DND-41 (cell line): ENCODE data around the gene SIDT2.

Experiments
- ATAC-seq: fragments of 200-7000 bp; cut with Tn5 transposase; 3 replicates; pipeline ENCODE4 v1.9.1; 2021; ENCODE audit warnings: low read depth; ENCODE audit not compliant: insufficient read depth
- DNase-seq: peaks from one replicate; pipeline ENCODE4 v3.0.0-alpha.2; 2020
- H2AFZ ChIP-seq: 2 replicates; pipeline ENCODE4 v1.6.0; 2012; ENCODE audit warnings: low read depth, low read length
- H3K27ac ChIP-seq: 2 replicates; pipeline ENCODE4 v1.5.1; 2012; ENCODE audit warnings: low read length, inconsistent platforms
- H3K27me3 ChIP-seq: fragments of 200-600 bp; sonication (generic); 2 replicates; pipeline ENCODE4 v1.6.0; 2012; ENCODE audit warnings: low read length, mild to moderate bottlenecking, inconsistent platforms; ENCODE audit not compliant: insufficient read depth, poor library complexity
- H3K36me3 ChIP-seq: 2 replicates; pipeline ENCODE4 v1.5.1; 2012; ENCODE audit warnings: low read length, inconsistent platforms; ENCODE audit not compliant: insufficient read depth
- H3K4me1 ChIP-seq: 2 replicates; pipeline ENCODE4 v1.5.1; 2012; ENCODE audit warnings: mild to moderate bottlenecking, low read length; ENCODE audit not compliant: insufficient read depth
- H3K4me2 ChIP-seq: 2 replicates; pipeline ENCODE4 v1.6.0; 2012; ENCODE audit warnings: mild to moderate bottlenecking, moderate library complexity, low read length, inconsistent platforms; ENCODE audit not compliant: insufficient read depth
- H3K4me3 ChIP-seq, 2 experiments: fragments of 200-600 bp in 1 of 2; shearing (Covaris generic) in 1 of 2; 2 replicates each; pipeline ENCODE4 v1.5.1; 2012 to 2016; ENCODE audit warnings: inconsistent platforms in 2 of 2, low read length in 2 of 2, mild to moderate bottlenecking in 2 of 2, low read depth in 1 of 2, moderate library complexity in 1 of 2
- H3K79me2 ChIP-seq: 2 replicates; pipeline ENCODE4 v1.6.0; 2012; ENCODE audit warnings: low read length, inconsistent platforms; ENCODE audit not compliant: insufficient read depth
- H3K9ac ChIP-seq: 2 replicates; pipeline ENCODE4 v1.6.0; 2012; ENCODE audit warnings: low read depth, mild to moderate bottlenecking, inconsistent platforms, low read length, moderate library complexity
- H3K9me3 ChIP-seq: 2 replicates; pipeline ENCODE4 v1.5.1; 2012; ENCODE audit warnings: low read length, moderate library complexity, mild to moderate bottlenecking, inconsistent platforms; ENCODE audit not compliant: insufficient read depth, severe bottlenecking
- H4K20me1 ChIP-seq: 2 replicates; pipeline ENCODE4 v1.6.0; 2012; ENCODE audit warnings: low read length; ENCODE audit not compliant: insufficient read depth
- EZH2 ChIP-seq: IDR thresholded peaks from 3 replicates; pipeline ENCODE4 v1.6.1; 2012; ENCODE audit warnings: borderline replicate concordance, low read depth, mild to moderate bottlenecking, moderate library complexity, low read length, inconsistent platforms; ENCODE audit not compliant: severe bottlenecking
- TF ChIP-seq, protein P1 (sequence below): IDR thresholded peaks from 2 replicates; pipeline ENCODE4 v1.5.1; 2012; ENCODE audit warnings: borderline replicate concordance, low read length, moderate library complexity, mild to moderate bottlenecking; ENCODE audit not compliant: poor library complexity, severe bottlenecking; ENCODE audit errors: extremely low read depth

The SIDT2 gene

DNA sequence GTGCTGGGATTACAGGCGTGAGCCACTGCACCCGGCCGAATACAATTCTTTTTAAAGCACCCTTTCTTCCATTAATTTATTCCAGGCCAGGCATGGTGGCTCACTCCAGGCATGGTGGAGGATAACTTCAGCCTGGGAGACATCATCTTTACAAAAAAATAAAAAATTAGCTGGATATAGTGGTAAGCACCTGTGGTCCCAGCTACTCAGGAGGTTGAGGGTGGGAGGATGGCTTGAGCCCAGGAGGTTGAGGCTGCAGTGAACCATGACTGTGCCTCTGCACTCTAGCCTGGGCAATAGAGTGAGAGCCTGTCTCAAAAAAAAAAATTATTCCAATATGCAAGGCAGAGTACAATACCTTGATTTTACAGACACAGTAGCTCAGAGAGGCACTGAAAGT, 32.1 kb downstream of the SIDT2 start:
- no peaks in the 10 kb centered on the region for H3K4me1 ChIP-seq
- H2AFZ ChIP-seq = no peak overlapping the region
- no peak overlapping the region for H3K4me2 ChIP-seq
- no peaks in the 10 kb centered on the region for H3K27me3 ChIP-seq
- no peaks in the 10 kb centered on the region for H3K9me3 ChIP-seq
- no peak overlapping the region for H3K27ac ChIP-seq
- H3K36me3 ChIP-seq = peaks cover 30% of the 10 kb centered on the region
- no peaks in the 10 kb centered on the region for H3K79me2 ChIP-seq
- DNase-seq (no peak), ATAC-seq (no peak)
- H4K20me1 ChIP-seq = no peaks in the 10 kb centered on the region
- no peak overlapping the region for H3K4me3 ChIP-seq
- no peak for TF ChIP-seq EZH2
- TF ChIP-seq, protein P1, sequence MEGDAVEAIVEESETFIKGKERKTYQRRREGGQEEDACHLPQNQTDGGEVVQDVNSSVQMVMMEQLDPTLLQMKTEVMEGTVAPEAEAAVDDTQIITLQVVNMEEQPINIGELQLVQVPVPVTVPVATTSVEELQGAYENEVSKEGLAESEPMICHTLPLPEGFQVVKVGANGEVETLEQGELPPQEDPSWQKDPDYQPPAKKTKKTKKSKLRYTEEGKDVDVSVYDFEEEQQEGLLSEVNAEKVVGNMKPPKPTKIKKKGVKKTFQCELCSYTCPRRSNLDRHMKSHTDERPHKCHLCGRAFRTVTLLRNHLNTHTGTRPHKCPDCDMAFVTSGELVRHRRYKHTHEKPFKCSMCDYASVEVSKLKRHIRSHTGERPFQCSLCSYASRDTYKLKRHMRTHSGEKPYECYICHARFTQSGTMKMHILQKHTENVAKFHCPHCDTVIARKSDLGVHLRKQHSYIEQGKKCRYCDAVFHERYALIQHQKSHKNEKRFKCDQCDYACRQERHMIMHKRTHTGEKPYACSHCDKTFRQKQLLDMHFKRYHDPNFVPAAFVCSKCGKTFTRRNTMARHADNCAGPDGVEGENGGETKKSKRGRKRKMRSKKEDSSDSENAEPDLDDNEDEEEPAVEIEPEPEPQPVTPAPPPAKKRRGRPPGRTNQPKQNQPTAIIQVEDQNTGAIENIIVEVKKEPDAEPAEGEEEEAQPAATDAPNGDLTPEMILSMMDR = no peak
- no peak overlapping the region for H3K9ac ChIP-seq

- no peak overlapping the region for H3K9ac ChIP-seq
- no peaks in the 10 kb centered on the region for H3K27me3 ChIP-seq
- H3K9me3 ChIP-seq = no peaks in the 10 kb centered on the region
- H3K27ac ChIP-seq = no peak overlapping the region
- ATAC-seq = no peak
- H3K79me2 ChIP-seq = no peaks in the 10 kb centered on the region
- H3K4me3 ChIP-seq = no peak overlapping the region
- H2AFZ ChIP-seq = no peak overlapping the region
- no peak for DNase-seq
- TF ChIP-seq EZH2 = no peak
- TF ChIP-seq, protein P1 = no peak
- H4K20me1 ChIP-seq = no peaks in the 10 kb centered on the region
- H3K4me2 ChIP-seq = no peak overlapping the region
- H3K36me3 ChIP-seq = peaks cover 47% of the 10 kb centered on the region
- H3K4me1 ChIP-seq = no peaks in the 10 kb centered on the region
Measured at GRCh38 chr11:117212697-117213355, 34.3 kb downstream of the SIDT2 start.

DNA sequence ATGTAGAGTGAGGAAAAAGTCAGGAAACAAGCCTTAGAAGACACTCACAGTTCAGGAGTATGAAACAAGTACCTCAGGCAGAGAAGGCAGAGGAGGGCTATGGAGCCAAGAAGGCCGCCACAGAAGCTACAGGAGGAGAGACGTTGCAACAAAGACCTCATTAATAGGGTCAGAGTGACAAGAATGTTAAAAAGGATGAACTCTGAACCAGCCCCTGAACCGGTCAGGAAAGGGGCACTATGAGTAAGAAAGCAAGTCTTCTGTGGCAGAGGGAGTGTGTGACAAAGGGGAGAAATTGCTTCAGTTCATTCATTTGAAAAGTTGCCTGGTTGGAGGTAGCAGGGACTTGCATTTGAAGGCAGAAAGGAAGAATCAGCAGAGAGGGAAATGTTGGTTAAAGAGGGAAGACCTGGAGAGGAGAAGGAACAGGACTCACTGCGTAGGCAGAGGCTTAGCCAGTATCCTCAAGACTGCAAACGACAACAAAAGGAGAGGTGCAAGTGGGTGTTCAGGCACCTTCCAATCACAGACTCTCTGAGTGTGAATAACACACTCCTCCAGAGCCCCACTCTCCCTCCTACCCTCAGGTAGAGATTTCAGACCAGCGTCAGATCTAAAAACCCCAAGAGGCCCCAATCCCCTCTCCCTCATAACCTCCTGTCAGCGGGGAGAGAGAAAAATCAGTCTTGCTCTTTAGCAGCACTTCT, 36.0 kb downstream of the SIDT2 start:
- H3K27ac ChIP-seq = no peak overlapping the region
- no peak for TF ChIP-seq EZH2
- TF ChIP-seq, protein P1 = no peak
- H4K20me1 ChIP-seq = no peaks in the 10 kb centered on the region
- H3K9ac ChIP-seq = no peak overlapping the region
- no peaks in the 10 kb centered on the region for H3K4me1 ChIP-seq
- DNase-seq (no peak), ATAC-seq (no peak)
- no peaks in the 10 kb centered on the region for H3K79me2 ChIP-seq
- H2AFZ ChIP-seq = no peak overlapping the region
- H3K4me2 ChIP-seq = no peak overlapping the region
- no peaks in the 10 kb centered on the region for H3K9me3 ChIP-seq
- no peaks in the 10 kb centered on the region for H3K27me3 ChIP-seq
- H3K4me3 ChIP-seq = no peak overlapping the region
- H3K36me3 ChIP-seq = peaks cover 64% of the 10 kb centered on the region
